Measurements from ENCODE around the gene SRD5A3.
A peak's percentile ranks its signal among the peaks of the same experiment; 100 is the strongest.
"Not testable (repeated sequence)": the region's sequence is repeated elsewhere in the genome, so short reads cannot be mapped to it uniquely, and the experiment has no call there.

The SRD5A3 gene

DNA sequence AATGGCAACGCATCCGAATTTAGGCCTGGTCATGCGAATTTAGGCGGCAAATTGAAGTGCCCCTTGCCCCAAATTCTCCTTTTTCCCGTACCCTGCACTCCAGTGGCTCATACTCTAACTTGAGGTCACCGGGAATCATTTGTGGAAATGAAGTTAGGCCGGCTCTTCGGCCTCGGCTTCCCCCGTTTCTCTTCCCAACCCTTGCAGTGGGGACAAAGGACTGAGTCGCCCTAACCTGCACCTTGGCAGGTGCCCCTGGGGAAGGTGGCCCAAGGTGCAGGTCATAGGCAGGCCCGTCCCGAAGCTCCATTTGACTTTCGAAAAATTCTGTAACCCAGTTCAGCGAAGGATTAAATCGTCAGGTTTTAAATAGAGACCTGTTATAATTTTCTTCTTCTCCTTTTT, 811 bp downstream of the SRD5A3 start:
- no peak for DNase-seq (ENCODE audit: low read depth)

DNA sequence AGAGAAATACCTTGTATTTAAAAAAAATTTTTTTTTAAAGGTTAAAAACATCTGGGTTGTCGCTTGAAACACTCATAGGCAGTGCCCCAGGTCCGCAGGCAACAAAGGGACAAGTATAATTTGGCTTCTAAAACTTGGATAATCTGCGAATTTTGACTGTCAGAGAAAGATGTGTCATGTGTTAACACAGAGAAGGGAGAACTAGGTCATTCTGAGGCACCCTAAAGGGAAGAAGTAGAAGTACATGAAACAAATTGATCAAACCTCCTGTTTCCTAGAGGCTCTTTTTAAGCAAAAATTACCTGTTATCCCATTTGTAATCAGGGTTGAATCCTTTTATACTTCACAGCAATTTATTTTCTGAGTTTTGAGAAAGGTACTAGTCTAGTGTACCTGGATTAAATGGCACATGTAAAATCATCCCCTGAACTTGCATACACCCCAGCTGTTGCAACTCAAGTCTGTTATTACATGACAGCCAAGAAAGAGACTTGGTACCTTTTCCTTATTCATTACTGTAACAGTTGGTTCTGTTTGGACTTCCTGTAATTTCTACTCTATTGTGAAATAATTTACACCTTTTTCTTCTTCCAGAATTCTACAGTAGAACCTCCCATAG, 1.7 kb downstream of the SRD5A3 start:
- DNase-seq (ENCODE audit: low read depth), result no peak

DNA sequence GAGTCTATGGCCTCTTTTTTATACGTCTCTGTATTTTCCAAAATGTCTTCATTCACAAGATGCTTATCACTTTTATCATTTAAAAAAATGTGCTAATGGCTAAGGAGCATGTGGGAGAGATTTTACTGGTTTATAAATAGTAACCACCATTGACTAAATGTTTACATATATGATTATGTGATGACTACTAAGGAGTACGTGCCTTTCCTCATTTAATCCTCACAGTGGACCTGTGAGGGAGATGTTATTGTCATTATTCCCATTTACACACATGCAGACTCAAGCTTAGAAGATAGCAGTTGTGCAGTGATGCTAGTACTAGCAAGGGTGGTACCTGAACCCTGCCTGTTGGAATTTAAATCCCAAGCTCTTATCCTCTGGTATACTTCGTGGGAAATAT, 2.4 kb downstream of the SRD5A3 start:
- DNase-seq (ENCODE audit: low read depth), result no peak

DNA sequence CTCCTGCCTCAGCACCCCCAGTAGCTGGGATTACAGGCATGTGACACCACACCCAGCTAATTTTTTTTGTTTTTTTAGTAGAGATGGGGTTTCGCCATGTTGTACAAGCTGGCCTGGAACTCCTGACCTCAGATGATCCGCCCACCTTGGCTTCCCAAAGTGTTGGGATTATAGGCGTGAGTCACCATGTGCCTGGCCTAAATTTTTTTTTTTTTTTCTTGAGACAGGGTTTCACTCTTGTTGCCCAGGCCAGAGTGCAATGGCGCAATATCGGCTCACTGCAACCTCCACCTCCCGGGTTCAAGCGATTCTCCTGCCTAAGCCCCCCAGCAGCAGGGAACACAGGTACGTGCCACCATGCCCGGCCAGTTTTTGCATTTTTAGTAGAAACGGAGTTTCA, 4.8 kb downstream of the SRD5A3 start:
- not testable (repeated sequence) for DNase-seq (ENCODE audit: low read depth)

DNA sequence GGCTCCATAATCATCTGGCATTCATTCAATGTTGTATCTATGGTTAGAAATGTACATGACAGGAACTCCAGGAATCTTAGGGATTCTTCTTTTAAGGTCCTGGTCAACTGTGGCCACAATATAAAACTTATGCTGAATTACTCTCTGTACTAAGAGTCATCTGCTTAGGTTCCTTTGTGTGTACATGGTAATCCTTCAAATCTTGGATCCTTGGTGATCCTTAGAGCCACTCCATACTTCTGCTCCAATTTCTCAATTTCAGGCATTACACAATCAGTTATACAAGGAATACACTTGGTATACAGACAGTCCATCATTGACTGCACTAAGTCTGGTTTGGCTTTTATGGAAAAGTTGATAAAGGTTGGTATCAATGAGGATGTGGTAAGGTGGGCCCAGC, 5.8 kb downstream of the SRD5A3 start:
- DNase-seq (ENCODE audit: low read depth), result no peak

DNA sequence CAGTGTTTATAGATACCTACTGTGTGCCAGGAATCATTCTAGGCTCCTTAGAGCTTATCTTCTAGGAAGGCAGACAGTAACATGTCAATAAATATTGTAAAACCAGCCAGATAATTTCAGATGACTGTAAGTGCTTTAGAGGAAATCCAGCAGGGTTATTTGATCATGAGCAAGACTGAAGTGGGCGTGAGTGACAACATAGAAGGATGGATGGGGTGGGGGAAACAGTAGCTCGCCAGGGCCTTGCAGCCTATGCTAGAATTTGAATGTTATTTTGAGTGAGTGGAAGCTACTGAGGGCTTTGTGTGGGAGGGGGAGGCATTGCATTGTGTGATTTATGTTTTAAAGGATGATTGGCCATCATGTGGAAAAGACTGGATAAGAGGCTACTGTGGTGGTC, 6.7 kb downstream of the SRD5A3 start:
- no peak for DNase-seq (ENCODE audit: low read depth)

DNA sequence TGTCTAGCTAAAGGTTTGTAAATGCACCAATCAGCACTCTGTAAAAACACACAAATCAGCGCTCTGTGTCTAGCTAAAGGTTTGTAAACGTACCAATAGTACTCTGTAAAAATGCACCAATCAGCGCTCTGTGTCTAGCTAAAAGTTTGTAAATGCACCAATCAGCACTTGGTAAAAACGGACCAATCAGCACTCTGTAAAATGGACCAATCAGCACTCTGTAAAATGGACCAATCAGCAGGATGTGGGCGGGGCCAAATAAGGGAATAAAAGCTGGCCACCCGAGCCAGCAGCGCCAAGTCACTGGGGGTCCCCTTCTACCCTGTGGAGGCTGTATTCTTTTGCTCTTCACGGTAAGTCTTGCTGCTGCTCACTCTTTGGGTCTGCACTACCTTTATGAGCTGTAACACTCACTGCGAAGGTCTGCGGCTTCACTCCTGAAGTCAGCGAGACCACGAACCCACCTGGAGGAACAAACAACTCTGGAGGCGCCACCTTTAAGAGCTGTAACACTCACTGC, 7.2 kb downstream of the SRD5A3 start:
- not testable (repeated sequence) for DNase-seq (ENCODE audit: low read depth)

DNA sequence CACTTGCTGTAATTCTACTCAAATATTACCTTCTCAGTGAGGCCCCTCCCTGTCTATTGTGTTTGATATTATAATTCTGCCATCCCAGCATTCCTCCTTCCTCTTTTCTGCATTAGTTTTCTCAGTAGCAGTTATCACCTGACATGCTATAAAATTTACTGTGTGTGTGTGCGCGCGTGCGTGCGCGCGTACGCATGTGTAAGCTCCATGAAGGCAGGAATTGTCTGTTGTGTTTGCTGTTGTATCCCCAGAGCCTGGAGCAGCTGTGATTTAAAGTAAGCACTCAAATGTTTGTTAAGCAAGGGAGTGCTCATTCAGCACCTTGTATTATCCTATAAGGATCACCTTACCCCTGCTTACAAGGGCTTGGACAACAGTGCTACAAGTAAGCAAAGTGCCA, 8.6 kb downstream of the SRD5A3 start:
- DNase-seq (ENCODE audit: low read depth), result no peak

DNA sequence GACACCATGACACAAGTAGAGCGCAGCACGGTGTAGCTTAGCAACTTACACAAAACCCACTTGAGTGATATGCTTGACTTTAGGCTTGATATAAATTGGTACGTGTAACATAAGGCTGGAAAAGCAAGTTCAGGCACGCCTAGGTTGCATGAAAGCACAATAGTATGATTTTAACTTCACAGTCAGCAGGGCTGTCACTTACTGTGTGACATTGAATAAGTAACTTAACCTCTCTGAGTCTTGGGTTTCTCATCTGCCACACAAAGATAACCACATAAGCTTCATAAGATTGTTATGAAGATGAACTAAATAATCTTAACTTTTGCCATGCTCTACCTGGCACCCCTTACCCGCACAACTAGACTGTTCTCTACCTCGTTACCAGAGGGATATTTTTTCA, 9.5 kb downstream of the SRD5A3 start:
- no peak for DNase-seq (ENCODE audit: low read depth)

DNA sequence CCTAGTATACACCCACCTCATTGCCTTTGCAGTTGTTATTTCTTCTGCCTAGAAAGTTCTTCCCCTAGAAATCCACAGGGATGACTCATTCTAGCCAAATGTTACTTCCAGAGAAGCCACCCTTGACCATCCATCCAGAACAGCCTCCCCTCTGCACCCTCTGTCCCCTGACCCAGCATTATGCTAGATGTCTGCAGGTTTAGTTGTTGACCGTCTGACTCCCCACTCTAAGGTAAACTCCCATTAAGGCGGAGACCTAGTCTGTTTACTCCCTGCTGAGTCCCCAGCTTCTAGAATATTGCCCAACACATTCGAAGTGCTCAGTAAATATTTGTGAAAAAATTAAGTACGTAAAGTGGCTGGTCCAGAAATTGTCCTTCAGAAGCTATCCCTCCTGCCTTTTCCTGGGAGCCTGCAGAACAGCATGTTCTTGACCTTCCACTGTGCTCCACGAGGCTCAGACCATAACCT, 11.0 kb downstream of the SRD5A3 start:
- no peak for DNase-seq (ENCODE audit: low read depth)

DNA sequence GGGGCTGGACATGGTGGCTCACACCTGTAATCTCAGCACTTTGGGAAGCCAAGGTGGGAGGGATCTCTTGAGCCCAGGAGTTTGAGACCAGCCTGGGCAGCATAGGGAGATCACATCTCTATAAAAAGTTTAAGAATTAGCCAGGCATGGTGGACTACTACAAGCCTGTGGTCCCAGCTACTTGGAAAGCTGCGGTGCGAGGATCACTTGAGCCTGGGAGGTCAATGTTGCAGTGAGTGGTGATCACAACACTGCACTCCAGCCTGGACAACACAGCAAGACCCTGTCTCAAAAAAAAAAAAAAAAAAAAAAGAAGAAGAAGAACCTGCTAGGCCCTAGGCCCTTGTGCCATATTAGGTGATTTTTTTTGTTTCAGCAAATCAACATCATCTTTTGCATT, 12.2 kb downstream of the SRD5A3 start:
- no peak for DNase-seq (ENCODE audit: low read depth)

DNA sequence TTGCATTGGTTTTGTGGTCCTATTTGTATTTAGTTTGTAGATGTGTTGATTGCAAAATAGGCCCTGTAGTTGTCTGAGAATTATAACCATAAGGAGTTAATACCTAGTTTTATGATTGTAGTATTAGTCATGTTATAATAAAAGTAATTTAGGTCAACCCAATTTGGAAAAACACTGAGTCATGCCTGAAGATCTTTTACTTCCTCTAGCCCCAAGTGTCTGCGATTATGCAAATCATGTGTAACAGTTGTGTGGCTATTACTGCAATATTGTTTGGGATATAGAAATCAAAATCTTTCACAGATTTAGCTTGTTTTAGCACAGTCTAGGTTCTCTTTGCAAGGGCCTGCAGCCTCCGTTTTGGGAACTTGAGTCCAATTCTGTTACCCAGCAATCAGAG, 12.6 kb downstream of the SRD5A3 start:
- peak; percentile 87 for DNase-seq (ENCODE audit: low read depth)

DNA sequence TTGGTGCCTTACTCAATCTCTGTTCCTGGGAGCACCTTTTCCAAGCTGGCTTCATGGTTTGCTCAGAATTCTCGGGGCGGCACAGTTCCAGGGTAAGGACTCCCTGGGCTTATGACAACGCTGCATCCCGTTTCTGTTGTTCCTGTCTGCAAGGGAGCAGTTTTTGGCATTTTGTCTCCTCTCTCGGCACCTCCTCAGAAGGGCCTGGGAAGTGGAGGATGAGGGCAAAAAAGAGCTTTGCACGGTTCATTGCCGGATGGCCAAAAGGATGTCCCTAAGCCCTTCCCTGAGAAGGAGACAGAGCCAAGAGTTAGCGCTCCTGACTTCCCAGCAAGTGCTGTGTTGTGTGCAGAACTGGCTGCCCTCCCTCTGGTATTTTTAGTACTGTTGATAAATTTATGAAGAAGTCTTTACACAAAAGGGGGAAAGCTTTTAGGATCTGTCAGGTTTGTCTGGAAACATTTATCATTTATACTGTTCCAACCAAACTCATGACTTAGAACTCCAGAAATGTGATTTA, 13.4 kb downstream of the SRD5A3 start:
- peak; percentile 65 for DNase-seq (ENCODE audit: low read depth)

DNA sequence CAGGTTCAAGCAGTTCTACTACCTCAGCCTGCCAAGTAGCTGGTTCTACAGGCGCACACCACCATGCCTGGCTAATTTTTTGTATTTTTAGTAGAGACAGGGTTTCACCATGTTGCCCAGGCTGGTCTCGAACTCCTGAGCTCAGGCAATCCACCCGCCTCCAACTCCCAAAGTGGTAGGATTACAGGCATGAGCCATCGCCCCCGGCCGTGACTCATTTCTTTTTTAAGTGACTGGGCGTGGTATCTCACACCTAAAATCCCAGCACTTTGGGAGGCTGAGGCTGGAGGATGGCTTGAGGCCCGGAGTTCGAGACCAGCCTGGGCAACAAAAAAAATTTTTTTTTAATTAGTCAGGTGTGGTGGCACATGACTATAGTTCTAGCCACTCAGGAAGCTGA, 16.9 kb downstream of the SRD5A3 start:
- DNase-seq (ENCODE audit: low read depth), result not testable (repeated sequence)

DNA sequence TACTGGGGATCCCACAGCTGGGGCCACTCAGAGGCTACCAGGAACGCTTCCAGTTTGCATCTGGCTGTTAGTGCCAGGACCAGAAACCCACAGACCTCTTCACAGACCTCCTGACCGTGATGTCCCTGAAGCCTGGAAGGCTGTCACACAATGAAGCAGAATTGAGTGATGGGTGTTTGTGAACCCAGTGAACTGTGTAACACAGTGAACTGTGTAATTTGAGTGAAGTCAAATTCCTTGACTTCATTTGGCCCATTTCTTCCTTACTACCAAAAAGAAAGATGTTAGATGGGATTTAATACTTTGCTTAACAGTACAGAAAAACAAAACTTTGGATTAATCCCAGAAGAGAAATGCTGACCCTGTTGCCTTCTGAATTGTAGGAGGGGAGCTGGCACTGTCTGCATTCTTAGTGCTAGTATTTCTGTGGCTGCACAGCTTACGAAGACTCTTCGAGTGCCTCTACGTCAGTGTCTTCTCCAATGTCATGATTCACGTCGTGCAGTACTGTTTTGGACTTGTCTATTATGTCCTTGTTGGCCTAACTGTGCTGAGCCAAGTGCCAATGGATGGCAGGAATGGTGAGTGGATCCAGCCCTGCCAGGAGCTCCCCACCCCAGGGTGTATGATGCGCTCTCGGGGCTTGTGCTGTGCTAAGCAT, 17.8 kb downstream of the SRD5A3 start:
- DNase-seq (ENCODE audit: low read depth), result no peak

DNA sequence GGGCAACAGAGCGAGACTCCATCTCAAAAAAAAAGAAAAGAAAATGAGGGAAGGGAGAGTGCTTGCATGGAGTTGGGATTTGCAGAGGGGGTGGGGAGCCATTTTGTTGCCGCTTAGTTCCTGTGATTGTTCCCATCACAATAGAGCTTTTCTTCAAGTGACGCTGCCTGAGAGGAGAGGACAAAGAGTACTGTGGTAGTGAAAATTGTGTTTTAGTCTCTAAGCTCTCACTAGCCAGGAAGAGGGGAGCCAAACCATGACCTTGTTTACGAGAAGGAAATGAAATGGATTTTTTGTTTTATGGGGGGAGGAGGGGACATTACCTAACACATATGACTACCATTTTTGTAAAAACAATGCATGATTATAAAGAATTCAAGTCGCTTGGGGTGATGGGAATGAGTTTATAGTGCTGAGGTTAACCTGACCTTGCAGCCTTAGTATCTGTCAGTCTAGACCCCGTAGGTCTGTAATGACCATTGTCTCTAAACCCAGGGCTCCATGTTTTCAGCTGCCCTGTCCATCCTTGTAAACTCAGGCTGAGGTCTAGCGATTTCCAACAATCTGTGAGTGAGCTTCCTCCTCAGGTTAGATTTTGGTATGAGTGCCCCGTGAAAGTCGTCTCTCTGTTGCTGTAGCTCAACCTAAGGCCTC, 18.8 kb downstream of the SRD5A3 start:
- no peak for DNase-seq (ENCODE audit: low read depth)

DNA sequence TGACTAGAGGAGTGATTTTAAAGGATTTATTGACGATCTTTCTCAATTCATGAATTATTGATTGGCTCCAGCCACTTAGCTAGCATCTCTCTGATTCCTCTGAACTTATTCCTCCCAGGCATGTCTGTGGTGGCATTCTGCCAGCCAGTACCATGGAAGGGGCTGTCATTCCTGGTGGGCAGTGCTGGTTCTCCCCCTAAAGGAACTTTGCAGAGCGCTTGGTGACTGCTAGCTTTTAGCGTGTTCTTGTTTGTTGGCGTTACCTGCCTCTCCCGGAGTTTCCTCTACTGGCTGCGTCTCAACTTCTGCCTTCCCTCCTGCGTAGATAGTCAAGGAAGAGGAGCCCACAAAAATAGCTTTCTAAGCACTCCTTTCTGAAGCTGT, 19.3 kb downstream of the SRD5A3 start:
- no peak for DNase-seq (ENCODE audit: low read depth)

DNA sequence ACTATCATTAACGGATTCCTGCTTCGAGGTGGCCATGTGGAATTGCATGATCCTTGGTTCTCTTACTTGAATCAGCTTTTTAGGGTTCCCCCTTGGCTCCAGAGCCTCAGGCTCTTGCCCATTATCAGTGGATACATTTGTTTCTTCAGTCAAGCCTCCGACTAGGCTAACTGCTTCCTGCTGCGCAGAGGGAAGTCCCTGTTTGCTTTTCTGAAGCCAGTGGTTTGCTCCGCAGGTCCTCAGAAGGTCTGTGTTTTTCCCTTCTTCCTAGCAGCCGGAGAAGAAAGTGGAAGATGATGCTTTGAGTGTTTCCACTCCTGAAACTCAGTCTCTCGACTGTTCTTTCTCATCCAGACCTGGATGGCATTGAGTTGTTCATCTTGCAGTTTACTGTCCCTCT, 20.6 kb downstream of the SRD5A3 start:
- no peak for DNase-seq (ENCODE audit: low read depth)

DNA sequence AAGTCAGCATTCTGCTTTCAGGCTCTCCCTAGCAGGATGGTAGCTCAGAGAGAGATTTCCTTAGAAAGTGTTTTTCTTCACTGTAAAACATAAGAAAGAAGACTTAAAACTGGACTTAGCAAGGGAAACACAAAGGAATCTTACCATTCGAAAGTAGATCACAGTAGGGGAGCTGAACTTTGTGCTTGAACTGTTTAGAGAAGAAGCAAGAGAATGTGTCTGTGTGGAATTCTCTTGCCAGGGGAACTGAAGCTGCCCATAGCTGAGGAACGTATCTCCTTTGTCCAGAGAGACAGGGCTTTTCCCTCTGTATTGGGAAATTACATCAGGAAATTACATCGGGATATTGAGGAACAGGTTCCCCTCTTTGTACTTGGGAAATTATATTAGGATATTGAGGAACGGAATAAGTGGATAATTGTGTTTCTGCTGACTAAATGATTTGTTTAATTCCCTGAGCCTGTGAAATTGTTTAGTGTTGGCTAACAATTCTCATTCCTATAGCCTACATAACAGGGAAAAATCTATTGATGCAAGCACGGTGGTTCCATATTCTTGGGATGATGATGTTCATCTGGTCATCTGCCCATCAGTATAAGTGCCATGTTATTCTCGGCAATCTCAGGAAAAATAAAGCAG, 21.2 kb downstream of the SRD5A3 start:
- DNase-seq (ENCODE audit: low read depth), result no peak

DNA sequence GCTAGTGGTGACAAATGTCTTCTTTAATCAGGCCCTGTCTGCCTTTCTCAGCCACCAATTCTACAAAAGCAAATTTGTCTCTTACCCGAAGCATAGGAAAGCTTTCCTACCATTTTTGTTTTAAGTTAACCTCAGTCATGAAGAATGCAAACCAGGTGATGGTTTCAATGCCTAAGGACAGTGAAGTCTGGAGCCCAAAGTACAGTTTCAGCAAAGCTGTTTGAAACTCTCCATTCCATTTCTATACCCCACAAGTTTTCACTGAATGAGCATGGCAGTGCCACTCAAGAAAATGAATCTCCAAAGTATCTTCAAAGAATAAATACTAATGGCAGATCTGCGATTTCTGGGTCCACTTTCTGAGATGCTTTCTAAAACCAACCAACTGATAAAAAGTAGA, 23.9 kb downstream of the SRD5A3 start:
- no peak for DNase-seq (ENCODE audit: low read depth)

DNA sequence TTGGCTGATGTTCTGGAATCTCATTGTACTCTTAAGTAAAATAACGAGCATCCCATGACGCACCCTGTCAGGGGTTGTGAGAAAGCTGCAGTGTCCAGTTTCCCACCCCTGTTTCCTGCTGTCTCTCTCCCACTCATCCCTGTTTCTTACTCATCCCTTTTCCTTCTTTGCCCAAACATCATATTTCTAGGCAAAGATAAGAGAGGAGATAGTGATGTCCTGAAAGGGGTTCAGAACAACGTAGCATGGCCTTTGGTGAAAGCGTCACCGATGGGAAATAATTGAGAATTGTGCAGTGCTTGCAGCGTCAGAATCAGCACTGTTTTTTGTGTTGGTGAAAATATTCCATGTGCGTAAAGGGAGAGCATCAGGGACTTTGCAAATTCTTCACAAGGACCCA, 26.2 kb downstream of the SRD5A3 start:
- no peak for DNase-seq (ENCODE audit: low read depth)

DNA sequence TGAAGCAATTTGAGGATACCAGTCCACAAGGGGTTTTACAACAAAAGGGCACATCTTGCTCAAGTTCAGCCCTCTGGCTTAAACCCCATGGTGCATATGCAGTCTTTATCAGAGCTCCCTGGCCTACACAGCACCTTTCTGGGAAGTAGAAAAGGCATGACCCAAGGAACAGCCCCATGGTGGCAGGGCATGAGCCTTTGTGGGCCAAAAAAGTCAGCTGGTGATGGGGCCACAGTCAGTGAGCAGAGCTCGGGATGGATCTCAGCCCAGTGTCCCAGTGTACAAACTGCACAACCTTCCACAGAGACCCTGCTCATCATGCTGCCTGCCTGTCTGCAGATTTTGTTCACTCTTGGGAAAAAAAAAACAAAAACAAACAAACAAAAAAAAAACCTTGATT, 27.4 kb downstream of the SRD5A3 start:
- DNase-seq (ENCODE audit: low read depth), result no peak

DNA sequence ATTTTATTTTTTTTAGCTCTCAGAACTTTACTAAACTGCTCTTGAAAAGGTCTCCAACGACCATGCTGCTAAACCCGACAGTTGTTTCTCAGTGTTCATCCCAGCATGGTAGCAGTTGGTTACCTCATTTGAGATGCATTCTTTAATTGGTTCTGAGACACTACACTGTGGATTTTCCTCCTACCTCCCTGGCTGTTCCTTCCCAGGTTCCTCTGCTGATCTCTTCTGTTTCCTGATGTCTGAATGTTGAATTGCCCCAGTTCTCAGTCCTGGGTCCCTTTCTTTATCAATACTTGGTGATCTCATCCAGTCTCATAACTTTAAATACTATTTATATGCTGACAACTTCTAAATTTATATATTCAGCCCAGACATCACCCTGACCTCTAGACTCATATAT, 30.7 kb downstream of the SRD5A3 start:
- no peak for DNase-seq (ENCODE audit: low read depth)

Data from GM04503 (cell line).